Neural progenitor cell (in vitro differentiated cells): ENCODE data around the gene SDS. TPM values are rescaled to one million over a fixed set of nuclear protein-coding genes. Genes with fewer than 3 reads are reported as not detected.

Source experiments
- DNase-seq: peaks from one replicate; pipeline ENCODE4 v3.0.0-alpha.2; 2016; ENCODE audit warnings: low spot score
- H2AFZ ChIP-seq: fragments of 200-600 bp; sonication (generic); replicated peaks from 2 replicates; pipeline ENCODE4 v1.6.1; 2016; ENCODE audit warnings: antibody characterized with exemption
- H3F3A ChIP-seq: fragments of 200-600 bp; sonication (generic); 2 replicates; pipeline ENCODE4 v1.6.1; 2016; ENCODE audit warnings: antibody characterized with exemption, low read depth
- H3K27ac ChIP-seq: fragments of 200-600 bp; sonication (generic); 2 replicates; pipeline ENCODE4 v1.5.1; 2016; ENCODE audit warnings: mild to moderate bottlenecking
- H3K27me3 ChIP-seq: fragments of 200-600 bp; sonication (generic); 2 replicates; pipeline ENCODE4 v1.6.1; 2016; ENCODE audit warnings: mild to moderate bottlenecking, moderate library complexity
- H3K36me3 ChIP-seq: fragments of 200-600 bp; sonication (generic); 2 replicates; pipeline ENCODE4 v1.5.1; 2016
- H3K4me1 ChIP-seq: fragments of 200-600 bp; sonication (generic); 2 replicates; pipeline ENCODE4 v1.6.1; 2016; ENCODE audit warnings: mixed run types
- H3K4me2 ChIP-seq: fragments of 200-600 bp; sonication (generic); 2 replicates; pipeline ENCODE4 v1.6.1; 2016
- H3K4me3 ChIP-seq: fragments of 200-600 bp; sonication (generic); 2 replicates; pipeline ENCODE4 v1.5.1; 2016
- H3K79me2 ChIP-seq: fragments of 200-600 bp; sonication (generic); 2 replicates; pipeline ENCODE4 v1.6.1; 2016; ENCODE audit warnings: low read depth
- H3K9ac ChIP-seq: fragments of 200-600 bp; sonication (generic); 2 replicates; pipeline ENCODE4 v1.6.1; 2016
- H3K9me3 ChIP-seq: fragments of 200-600 bp; sonication (generic); 2 replicates; pipeline ENCODE4 v1.5.1; 2016; ENCODE audit warnings: low read depth
- H4K20me1 ChIP-seq: fragments of 200-600 bp; sonication (generic); 2 replicates; pipeline ENCODE4 v1.6.1; 2016; ENCODE audit warnings: low read depth
- H3K27ac Mint-ChIP-seq: 3 replicates; pipeline ENCODE4 v1.8.0; 2021; ENCODE audit warnings: mixed read lengths
- H3K27me3 Mint-ChIP-seq: 2 replicates; pipeline ENCODE4 v1.8.0; 2022; ENCODE audit warnings: low read depth, mild to moderate bottlenecking, inconsistent platforms, moderate library complexity, mixed read lengths; ENCODE audit not compliant: insufficient read depth
- H3K36me3 Mint-ChIP-seq: 3 replicates; pipeline ENCODE4 v1.8.0; 2021; ENCODE audit warnings: mixed read lengths
- H3K4me1 Mint-ChIP-seq: 3 replicates; pipeline ENCODE4 v1.8.0; 2021; ENCODE audit warnings: mixed read lengths
- H3K4me3 Mint-ChIP-seq: 3 replicates; pipeline ENCODE4 v1.8.0; 2021; ENCODE audit warnings: mild to moderate bottlenecking, moderate library complexity, mixed read lengths
- H3K9me3 Mint-ChIP-seq: 3 replicates; pipeline ENCODE4 v1.8.0; 2020; ENCODE audit warnings: mixed read lengths
- CTCF ChIP-seq: fragments of 200-600 bp; sonication (generic); IDR thresholded peaks from 2 replicates; pipeline ENCODE4 v1.5.1; 2017; ENCODE audit warnings: antibody characterized with exemption, mild to moderate bottlenecking
- EZH2 ChIP-seq: fragments of 200-600 bp; sonication (generic); IDR thresholded peaks from 2 replicates; pipeline ENCODE4 v1.6.1; 2017; ENCODE audit warnings: antibody characterized with exemption, mild to moderate bottlenecking, moderate library complexity
- EZH2phosphoT487 ChIP-seq: fragments of 200-600 bp; sonication (generic); IDR thresholded peaks from 2 replicates; pipeline ENCODE4 v1.6.1; 2017; ENCODE audit warnings: antibody characterized with exemption
- total RNA-seq: library from RNA; depleted of rRNA; stranded (reverse); fragments of >200 nt; gene quantifications from 2 replicates; pipeline ENCODE4 v1.2.3, GENCODE V29; 2015; ENCODE audit warnings: low replicate concordance

The SDS gene
- total RNA-seq, 1 donor from 2014 or later, result not detected

GRCh38 chr12:113422886-113423669, 19.4 kb upstream of the SDS start:
- Mint-ChIP-seq H3K27ac (no peak overlapping the region), H3K9me3 (no peaks in the 10 kb centered on the region), H3K4me3 (peak overlapping the region; percentile 92), H3K4me1 (peaks cover 27% of the 10 kb centered on the region), H3K36me3 (no peaks in the 10 kb centered on the region), H3K27me3 (peaks cover 7% of the 10 kb centered on the region)
- no peaks in the 10 kb centered on the region for H3K9me3 ChIP-seq
- H3K27me3 ChIP-seq, result no peaks in the 10 kb centered on the region
- H3F3A ChIP-seq, result peaks cover 25% of the 10 kb centered on the region
- H2AFZ ChIP-seq, result no peak overlapping the region
- peak overlapping the region; percentile 42 for H3K4me2 ChIP-seq
- H3K9ac ChIP-seq, result no peak overlapping the region
- H3K4me3 ChIP-seq, result no peak overlapping the region
- H3K27ac ChIP-seq, result no peak overlapping the region
- TF ChIP-seq EZH2phosphoT487 (no peak), EZH2 (no peak), CTCF (no peak)
- DNase-seq, result no peak
- H3K36me3 ChIP-seq, result no peaks in the 10 kb centered on the region
- H4K20me1 ChIP-seq, result no peaks in the 10 kb centered on the region
- no peaks in the 10 kb centered on the region for H3K79me2 ChIP-seq
- peaks cover 12% of the 10 kb centered on the region for H3K4me1 ChIP-seq

- no peaks in the 10 kb centered on the region for H4K20me1 ChIP-seq
- TF ChIP-seq EZH2phosphoT487 (no peak), EZH2 (no peak), CTCF (no peak)
- peaks cover 12% of the 10 kb centered on the region for H3K4me1 ChIP-seq
- H3F3A ChIP-seq, result peaks cover 23% of the 10 kb centered on the region
- no peak within 1 kb of the TSS for H3K27ac ChIP-seq
- peak within 1 kb of the TSS; percentile 48 for H2AFZ ChIP-seq
- no peaks in the 10 kb centered on the region for H3K36me3 ChIP-seq
- no peaks in the 10 kb centered on the region for H3K27me3 ChIP-seq
- H3K27me3 Mint-ChIP-seq, result peaks cover 7% of the 10 kb centered on the region
- peaks cover 28% of the 10 kb centered on the region for H3K4me1 Mint-ChIP-seq
- peak within 1 kb of the TSS; percentile 28 for H3K4me3 ChIP-seq
- no peaks in the 10 kb centered on the region for H3K79me2 ChIP-seq
- no peaks in the 10 kb centered on the region for H3K36me3 Mint-ChIP-seq
- H3K4me3 Mint-ChIP-seq, result peak within 1 kb of the TSS; percentile 92
- no peaks in the 10 kb centered on the region for H3K9me3 Mint-ChIP-seq
- H3K9me3 ChIP-seq, result no peaks in the 10 kb centered on the region
- DNase-seq, result peak; percentile 64
- no peak within 1 kb of the TSS for H3K9ac ChIP-seq
- peak within 1 kb of the TSS; percentile 42 for H3K4me2 ChIP-seq
- H3K27ac Mint-ChIP-seq, result peak within 1 kb of the TSS; percentile 99
Measured at GRCh38 chr12:113422030-113422885, 18.6 kb upstream of the SDS start, which contains the start of gene SDSL. TSS of gene SDSL (plus strand) at chr12:113422380. CDS start at chr12:113427983, 5,603 bp downstream.

GRCh38 chr12:113420996-113421595, 17.4 kb upstream of the SDS start:
- no peaks in the 10 kb centered on the region for H3K9me3 Mint-ChIP-seq
- no peak overlapping the region for H3K27ac Mint-ChIP-seq

More at GRCh38 chr12:113420996-113421595, 17.4 kb upstream of the SDS start:
- no peak for TF ChIP-seq CTCF
- no peak for TF ChIP-seq EZH2
- no peak for TF ChIP-seq EZH2phosphoT487
- H3K4me3 ChIP-seq, result no peak overlapping the region
- no peak overlapping the region for H2AFZ ChIP-seq
- no peak overlapping the region for H3K4me3 Mint-ChIP-seq
- no peak for DNase-seq
- no peaks in the 10 kb centered on the region for H3K79me2 ChIP-seq
- no peaks in the 10 kb centered on the region for H3K36me3 Mint-ChIP-seq
- H3K36me3 ChIP-seq, result no peaks in the 10 kb centered on the region
- H3K4me1 ChIP-seq, result peaks cover 11% of the 10 kb centered on the region
- H3K27ac ChIP-seq, result no peak overlapping the region
- no peaks in the 10 kb centered on the region for H3K27me3 ChIP-seq
- peaks cover 7% of the 10 kb centered on the region for H3K27me3 Mint-ChIP-seq
- H3K9ac ChIP-seq, result no peak overlapping the region
- H4K20me1 ChIP-seq, result no peaks in the 10 kb centered on the region
- H3K9me3 ChIP-seq, result no peaks in the 10 kb centered on the region
- H3F3A ChIP-seq, result peaks cover 21% of the 10 kb centered on the region
- no peak overlapping the region for H3K4me2 ChIP-seq
- peaks cover 28% of the 10 kb centered on the region for H3K4me1 Mint-ChIP-seq
